ENCODE measurements around the gene IL17D.

GRCh38 chr13:20767309-20767943, 63.9 kb downstream of the IL17D start:
- no peak for TF ChIP-seq CTCF (IDR thresholded peaks at IDR 0.05)
- no peak for TF ChIP-seq POLR2A (IDR thresholded peaks at IDR 0.05)
